Measurements from ENCODE around the gene FAM13C.

DNA sequence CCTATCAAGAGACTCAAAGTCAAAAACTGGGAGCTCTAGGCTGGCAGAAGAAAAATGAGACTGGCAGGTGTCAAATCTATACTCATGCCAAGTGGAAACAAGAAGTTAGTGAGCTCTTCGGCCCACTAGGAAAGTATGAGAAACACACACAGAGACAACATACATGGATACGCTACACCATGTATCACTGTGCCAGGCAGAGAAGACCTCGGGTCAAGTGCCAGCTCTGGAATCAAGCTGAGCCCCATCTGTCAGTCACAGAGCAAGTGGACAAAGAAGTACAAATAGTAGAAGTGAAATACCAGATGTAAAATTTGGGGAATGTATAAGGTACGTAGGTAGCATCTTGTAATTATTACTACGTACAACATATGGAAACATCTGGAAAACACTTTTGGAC, 62.4 kb downstream of the FAM13C start:
- no peak for TF ChIP-seq EZH2 (conservative IDR thresholded peaks at IDR 0.05; ENCODE audit: low read depth, low read length)
- TF ChIP-seq ZNF24 (IDR thresholded peaks at IDR 0.05): no peak
- no peak for TF ChIP-seq KLF13 (CRISPR knock-in tag; IDR thresholded peaks at IDR 0.05)
- TF ChIP-seq, protein P1, sequence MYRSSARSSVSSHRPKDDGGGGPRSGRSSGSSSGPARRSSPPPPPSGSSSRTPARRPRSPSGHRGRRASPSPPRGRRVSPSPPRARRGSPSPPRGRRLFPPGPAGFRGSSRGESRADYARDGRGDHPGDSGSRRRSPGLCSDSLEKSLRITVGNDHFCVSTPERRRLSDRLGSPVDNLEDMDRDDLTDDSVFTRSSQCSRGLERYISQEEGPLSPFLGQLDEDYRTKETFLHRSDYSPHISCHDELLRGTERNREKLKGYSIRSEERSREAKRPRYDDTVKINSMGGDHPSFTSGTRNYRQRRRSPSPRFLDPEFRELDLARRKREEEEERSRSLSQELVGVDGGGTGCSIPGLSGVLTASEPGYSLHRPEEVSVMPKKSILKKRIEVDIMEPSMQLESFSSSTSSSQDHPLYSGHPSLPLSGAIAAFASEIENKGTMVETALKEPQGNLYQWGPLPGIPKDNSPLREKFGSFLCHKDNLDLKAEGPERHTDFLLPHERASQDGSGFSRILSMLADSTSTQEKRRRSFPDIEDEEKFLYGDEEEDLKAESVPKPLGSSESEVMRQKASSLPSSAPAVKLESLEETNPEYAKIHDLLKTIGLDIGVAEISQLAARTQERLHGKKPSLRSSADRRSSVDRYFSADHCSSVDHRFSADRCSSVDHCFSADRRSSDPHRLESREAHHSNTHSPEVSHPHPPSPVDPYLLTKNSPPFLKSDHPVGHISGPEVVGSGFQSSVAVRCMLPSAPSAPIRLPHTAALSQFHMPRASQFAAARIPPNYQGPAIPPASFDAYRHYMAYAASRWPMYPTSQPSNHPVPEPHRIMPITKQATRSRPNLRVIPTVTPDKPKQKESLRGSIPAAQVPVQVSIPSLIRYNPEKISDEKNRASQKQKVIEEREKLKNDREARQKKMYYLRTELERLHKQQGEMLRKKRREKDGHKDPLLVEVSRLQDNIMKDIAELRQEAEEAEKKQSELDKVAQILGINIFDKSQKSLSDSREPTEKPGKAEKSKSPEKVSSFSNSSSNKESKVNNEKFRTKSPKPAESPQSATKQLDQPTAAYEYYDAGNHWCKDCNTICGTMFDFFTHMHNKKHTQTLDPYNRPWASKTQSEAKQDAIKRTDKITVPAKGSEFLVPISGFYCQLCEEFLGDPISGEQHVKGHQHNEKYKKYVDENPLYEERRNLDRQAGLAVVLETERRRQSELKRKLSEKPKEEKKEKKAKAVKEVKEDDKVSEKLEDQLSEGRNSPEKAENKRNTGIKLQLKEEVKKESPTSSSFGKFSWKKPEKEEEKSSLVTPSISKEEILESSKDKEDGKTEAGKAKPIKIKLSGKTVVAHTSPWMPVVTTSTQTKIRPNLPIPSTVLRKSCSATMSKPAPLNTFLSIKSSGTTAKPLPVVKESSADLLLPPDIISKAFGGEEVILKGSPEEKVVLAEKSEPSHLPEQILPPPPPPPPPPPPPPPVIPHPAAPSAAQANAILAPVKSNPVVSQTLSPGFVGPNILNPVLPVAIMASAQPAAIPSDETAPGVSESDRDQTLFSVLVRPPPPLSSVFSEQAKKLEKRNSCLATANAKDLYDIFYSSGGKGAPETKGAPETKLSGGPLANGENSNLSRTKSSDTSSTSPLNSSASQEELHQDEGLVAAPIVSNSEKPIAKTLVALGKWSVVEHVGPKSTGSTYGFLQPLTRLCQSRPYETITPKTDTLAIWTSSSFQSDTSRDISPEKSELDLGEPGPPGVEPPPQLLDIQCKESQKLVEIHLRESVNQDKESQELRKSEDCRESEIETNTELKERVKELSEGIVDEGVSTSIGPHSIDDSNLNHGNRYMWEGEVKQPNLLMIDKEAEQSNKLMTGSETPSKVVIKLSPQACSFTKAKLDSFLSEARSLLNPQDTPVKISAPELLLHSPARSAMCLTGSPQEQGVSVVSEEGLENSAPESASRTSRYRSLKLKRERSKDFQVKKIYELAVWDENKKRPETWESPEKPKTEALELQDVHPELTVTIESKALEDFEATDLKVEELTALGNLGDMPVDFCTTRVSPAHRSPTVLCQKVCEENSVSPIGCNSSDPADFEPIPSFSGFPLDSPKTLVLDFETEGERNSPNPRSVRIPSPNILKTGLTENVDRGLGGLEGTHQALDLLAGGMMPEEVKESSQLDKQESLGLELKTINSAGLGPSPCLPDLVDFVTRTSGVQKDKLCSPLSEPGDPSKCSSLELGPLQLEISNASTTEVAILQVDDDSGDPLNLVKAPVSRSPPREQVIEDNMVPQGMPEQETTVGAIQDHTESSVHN (CRISPR knock-in tag; IDR thresholded peaks at IDR 0.05): no peak
- no peak for TF ChIP-seq RBM39 (IDR thresholded peaks at IDR 0.05; ENCODE audit: low read depth, low read length, poor library complexity, severe bottlenecking)
- no peak for TF ChIP-seq POLR2AphosphoS2 (IDR thresholded peaks at IDR 0.05; ENCODE audit: low read depth, low read length)
- no peak for TF ChIP-seq RAD21 (CRISPR knock-in tag; IDR thresholded peaks at IDR 0.05)
- TF ChIP-seq ZNF572 (CRISPR knock-in tag; IDR thresholded peaks at IDR 0.05): no peak
- TF ChIP-seq, protein P2, sequence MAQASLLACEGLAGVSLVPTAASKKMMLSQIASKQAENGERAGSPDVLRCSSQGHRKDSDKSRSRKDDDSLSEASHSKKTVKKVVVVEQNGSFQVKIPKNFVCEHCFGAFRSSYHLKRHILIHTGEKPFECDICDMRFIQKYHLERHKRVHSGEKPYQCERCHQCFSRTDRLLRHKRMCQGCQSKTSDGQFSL (CRISPR knock-in tag; IDR thresholded peaks at IDR 0.05): no peak

All from HepG2 (cell line).